A549 (cell line): ENCODE measurements around the gene ZNF574.

Experiments used
- CBX8 ChIP-seq: fragments of 200-600 bp; sonication (generic); IDR thresholded peaks from 2 replicates; pipeline ENCODE4 v1.6.1; 2016
- CEBPB ChIP-seq, 2 experiments: fragments of >200 bp in 1 of 2; sonication (Bioruptor Twin) in 1 of 2; formaldehyde crosslinking in 1 of 2; IDR thresholded peaks; 2 replicates each; pipeline ENCODE4 v1.6.1; 2012 to 2016
- CHD4 ChIP-seq: fragments of 200-600 bp; sonication (generic); IDR thresholded peaks from 2 replicates; pipeline ENCODE4 v1.6.1; 2016; ENCODE audit warnings: antibody characterized with exemption, mild to moderate bottlenecking, borderline replicate concordance
- CTCF ChIP-seq: fragments of >200 bp; sonication (Bioruptor Twin); formaldehyde crosslinking; IDR thresholded peaks from 3 replicates; pipeline ENCODE4 v1.5.1; 2016
- EP300 ChIP-seq, 2 experiments: fragments of >200 bp; sonication (Bioruptor Twin); formaldehyde crosslinking; IDR thresholded peaks; 2 replicates in 1 of 2; 3 replicates in 1 of 2; pipeline ENCODE4 v1.6.1; 2016 to 2017
- HDAC2 ChIP-seq: fragments of 200-600 bp; sonication (generic); IDR thresholded peaks from 2 replicates; pipeline ENCODE4 v1.6.1; 2016
- PHF8 ChIP-seq: fragments of 200-600 bp; sonication (generic); IDR thresholded peaks from 2 replicates; pipeline ENCODE4 v1.6.1; 2016; ENCODE audit warnings: low read depth, mild to moderate bottlenecking, antibody characterized with exemption, moderate library complexity, borderline replicate concordance
- POLR2A ChIP-seq: IDR thresholded peaks from 2 replicates; pipeline ENCODE4 v1.6.1; 2012; ENCODE audit warnings: mild to moderate bottlenecking, low read length
- POLR2AphosphoS2 ChIP-seq: conservative IDR thresholded peaks from 2 replicates; pipeline ENCODE4 v1.6.1; 2012; ENCODE audit warnings: low read length, improper control_type of control experiment, inconsistent platforms
- REST ChIP-seq: fragments of 200-600 bp; sonication (generic); IDR thresholded peaks from 2 replicates; pipeline ENCODE4 v1.6.1; 2016; ENCODE audit warnings: antibody characterized with exemption, mild to moderate bottlenecking, moderate library complexity
- RFX5 ChIP-seq: fragments of 450-650 bp; IDR thresholded peaks from 2 replicates; pipeline ENCODE4 v1.7.1; 2014; ENCODE audit warnings: antibody characterized with exemption, mild to moderate bottlenecking, moderate library complexity
- RNF2 ChIP-seq: fragments of 200-600 bp; sonication (generic); IDR thresholded peaks from 2 replicates; pipeline ENCODE4 v1.6.1; 2016; ENCODE audit warnings: low read depth, mild to moderate bottlenecking, antibody characterized with exemption, moderate library complexity, borderline replicate concordance
- ZC3H11A ChIP-seq: fragments of 450-650 bp; IDR thresholded peaks from 2 replicates; pipeline ENCODE4 v1.6.1; 2014; ENCODE audit warnings: antibody characterized with exemption, mild to moderate bottlenecking

- no peak for TF ChIP-seq POLR2A
- no peak for TF ChIP-seq CHD4
- no peak for TF ChIP-seq CTCF
- no peak for TF ChIP-seq ZC3H11A
- no peak for TF ChIP-seq CBX8
- TF ChIP-seq CEBPB (IDR thresholded peaks at IDR 0.05): no peak
- no peak for TF ChIP-seq RFX5
- TF ChIP-seq PHF8: no peak
- TF ChIP-seq POLR2AphosphoS2: no peak
- no peak for TF ChIP-seq REST
- no peak for TF ChIP-seq HDAC2
- no peak for TF ChIP-seq RNF2
- no peak for TF ChIP-seq EP300 (IDR thresholded peaks at IDR 0.05)
Measured at GRCh38 chr19:42088471-42089190, 12.7 kb downstream of the ZNF574 start.
